WTC11 (cell line): ENCODE results near the gene DOCK7.

Experiments
- ELF4 ChIP-seq: sonication (generic); formaldehyde crosslinking; IDR thresholded peaks from 2 replicates; pipeline ENCODE4 v1.8.1; 2022; ENCODE audit warnings: low read depth, mild to moderate bottlenecking, moderate library complexity, missing genetic modification reagents
- HMGA2 ChIP-seq: fragments of 250-450 bp; sonication (Bioruptor Pico); IDR thresholded peaks from 2 replicates; pipeline ENCODE4 v1.4.0; 2021; ENCODE audit warnings: mild to moderate bottlenecking, moderate library complexity
- JUN ChIP-seq: sonication (generic); formaldehyde crosslinking; IDR thresholded peaks from 2 replicates; pipeline ENCODE4 v1.8.0; 2023; ENCODE audit warnings: mild to moderate bottlenecking, missing genetic modification reagents
- MAX ChIP-seq: sonication (generic); formaldehyde crosslinking; IDR thresholded peaks from 2 replicates; pipeline ENCODE4 v1.8.0; 2022; ENCODE audit warnings: mild to moderate bottlenecking, missing genetic modification reagents
- SMAD4 ChIP-seq: sonication (generic); formaldehyde crosslinking; IDR thresholded peaks from 2 replicates; pipeline ENCODE4 v1.8.0; 2022; ENCODE audit warnings: mild to moderate bottlenecking, missing genetic modification reagents
- ZNF138 ChIP-seq: sonication (generic); formaldehyde crosslinking; conservative IDR thresholded peaks from 2 replicates; pipeline ENCODE4 v1.8.1; 2022; ENCODE audit warnings: mild to moderate bottlenecking, moderate library complexity, missing genetic modification reagents
- ZNF232 ChIP-seq: sonication (generic); formaldehyde crosslinking; IDR thresholded peaks from 2 replicates; pipeline ENCODE4 v1.8.0; 2022; ENCODE audit warnings: mild to moderate bottlenecking, missing genetic modification reagents
- TF ChIP-seq, protein P1 (sequence below): fragments of 200-600 bp; IDR thresholded peaks from 2 replicates; pipeline ENCODE4 v1.8.0; 2022; ENCODE audit warnings: antibody characterized with exemption

GRCh38 chr1:62528015-62528414 is 160.2 kb downstream of the DOCK7 start:
- TF ChIP-seq MAX (no peak), ZNF138 (CRISPR knock-in tag) (no peak), SMAD4 (CRISPR knock-in tag) (no peak), ELF4 (CRISPR knock-in tag) (no peak), ZNF232 (CRISPR knock-in tag) (no peak), HMGA2 (no peak), JUN (CRISPR knock-in tag) (no peak)
- TF ChIP-seq, protein P1, sequence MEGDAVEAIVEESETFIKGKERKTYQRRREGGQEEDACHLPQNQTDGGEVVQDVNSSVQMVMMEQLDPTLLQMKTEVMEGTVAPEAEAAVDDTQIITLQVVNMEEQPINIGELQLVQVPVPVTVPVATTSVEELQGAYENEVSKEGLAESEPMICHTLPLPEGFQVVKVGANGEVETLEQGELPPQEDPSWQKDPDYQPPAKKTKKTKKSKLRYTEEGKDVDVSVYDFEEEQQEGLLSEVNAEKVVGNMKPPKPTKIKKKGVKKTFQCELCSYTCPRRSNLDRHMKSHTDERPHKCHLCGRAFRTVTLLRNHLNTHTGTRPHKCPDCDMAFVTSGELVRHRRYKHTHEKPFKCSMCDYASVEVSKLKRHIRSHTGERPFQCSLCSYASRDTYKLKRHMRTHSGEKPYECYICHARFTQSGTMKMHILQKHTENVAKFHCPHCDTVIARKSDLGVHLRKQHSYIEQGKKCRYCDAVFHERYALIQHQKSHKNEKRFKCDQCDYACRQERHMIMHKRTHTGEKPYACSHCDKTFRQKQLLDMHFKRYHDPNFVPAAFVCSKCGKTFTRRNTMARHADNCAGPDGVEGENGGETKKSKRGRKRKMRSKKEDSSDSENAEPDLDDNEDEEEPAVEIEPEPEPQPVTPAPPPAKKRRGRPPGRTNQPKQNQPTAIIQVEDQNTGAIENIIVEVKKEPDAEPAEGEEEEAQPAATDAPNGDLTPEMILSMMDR = no peak
